ENCODE results near the gene TUBB1. TPM values are rescaled to one million over a fixed set of nuclear protein-coding genes. Genes with fewer than 3 reads are reported as not detected.

Gene TUBB1
- total and polyA plus RNA-seq, 2 of the 13 experiments (the other 11 are each of a cell fraction or from before 2014, with no cell fraction given) = 0.11 to 57.6 TPM

- TF ChIP-seq, protein P1, sequence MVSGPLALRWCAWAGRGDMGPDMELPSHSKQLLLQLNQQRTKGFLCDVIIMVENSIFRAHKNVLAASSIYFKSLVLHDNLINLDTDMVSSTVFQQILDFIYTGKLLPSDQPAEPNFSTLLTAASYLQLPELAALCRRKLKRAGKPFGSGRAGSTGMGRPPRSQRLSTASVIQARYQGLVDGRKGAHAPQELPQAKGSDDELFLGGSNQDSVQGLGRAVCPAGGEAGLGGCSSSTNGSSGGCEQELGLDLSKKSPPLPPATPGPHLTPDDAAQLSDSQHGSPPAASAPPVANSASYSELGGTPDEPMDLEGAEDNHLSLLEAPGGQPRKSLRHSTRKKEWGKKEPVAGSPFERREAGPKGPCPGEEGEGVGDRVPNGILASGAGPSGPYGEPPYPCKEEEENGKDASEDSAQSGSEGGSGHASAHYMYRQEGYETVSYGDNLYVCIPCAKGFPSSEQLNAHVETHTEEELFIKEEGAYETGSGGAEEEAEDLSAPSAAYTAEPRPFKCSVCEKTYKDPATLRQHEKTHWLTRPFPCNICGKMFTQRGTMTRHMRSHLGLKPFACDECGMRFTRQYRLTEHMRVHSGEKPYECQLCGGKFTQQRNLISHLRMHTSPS (CRISPR knock-in tag; IDR thresholded peaks at IDR 0.05; ENCODE audit: low read depth) = peak; percentile 82
- TF ChIP-seq CAMTA2 (CRISPR knock-in tag; IDR thresholded peaks at IDR 0.05; ENCODE audit: borderline replicate concordance) = 0 out of 2 replicates have a peak, but pooled peaks have one; percentile 33
- no peak for TF ChIP-seq ATAD3A (CRISPR knock-in tag; IDR thresholded peaks at IDR 0.05)
- TF ChIP-seq, protein P2, sequence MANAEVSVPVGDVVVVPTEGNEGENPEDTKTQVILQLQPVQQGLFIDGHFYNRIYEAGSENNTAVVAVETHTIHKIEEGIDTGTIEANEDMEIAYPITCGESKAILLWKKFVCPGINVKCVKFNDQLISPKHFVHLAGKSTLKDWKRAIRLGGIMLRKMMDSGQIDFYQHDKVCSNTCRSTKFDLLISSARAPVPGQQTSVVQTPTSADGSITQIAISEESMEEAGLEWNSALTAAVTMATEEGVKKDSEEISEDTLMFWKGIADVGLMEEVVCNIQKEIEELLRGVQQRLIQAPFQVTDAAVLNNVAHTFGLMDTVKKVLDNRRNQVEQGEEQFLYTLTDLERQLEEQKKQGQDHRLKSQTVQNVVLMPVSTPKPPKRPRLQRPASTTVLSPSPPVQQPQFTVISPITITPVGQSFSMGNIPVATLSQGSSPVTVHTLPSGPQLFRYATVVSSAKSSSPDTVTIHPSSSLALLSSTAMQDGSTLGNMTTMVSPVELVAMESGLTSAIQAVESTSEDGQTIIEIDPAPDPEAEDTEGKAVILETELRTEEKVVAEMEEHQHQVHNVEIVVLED (CRISPR knock-in tag; IDR thresholded peaks at IDR 0.05; ENCODE audit: borderline replicate concordance) = 0 out of 2 replicates have a peak, but pooled peaks have one; percentile 27
- TF ChIP-seq, protein P3, sequence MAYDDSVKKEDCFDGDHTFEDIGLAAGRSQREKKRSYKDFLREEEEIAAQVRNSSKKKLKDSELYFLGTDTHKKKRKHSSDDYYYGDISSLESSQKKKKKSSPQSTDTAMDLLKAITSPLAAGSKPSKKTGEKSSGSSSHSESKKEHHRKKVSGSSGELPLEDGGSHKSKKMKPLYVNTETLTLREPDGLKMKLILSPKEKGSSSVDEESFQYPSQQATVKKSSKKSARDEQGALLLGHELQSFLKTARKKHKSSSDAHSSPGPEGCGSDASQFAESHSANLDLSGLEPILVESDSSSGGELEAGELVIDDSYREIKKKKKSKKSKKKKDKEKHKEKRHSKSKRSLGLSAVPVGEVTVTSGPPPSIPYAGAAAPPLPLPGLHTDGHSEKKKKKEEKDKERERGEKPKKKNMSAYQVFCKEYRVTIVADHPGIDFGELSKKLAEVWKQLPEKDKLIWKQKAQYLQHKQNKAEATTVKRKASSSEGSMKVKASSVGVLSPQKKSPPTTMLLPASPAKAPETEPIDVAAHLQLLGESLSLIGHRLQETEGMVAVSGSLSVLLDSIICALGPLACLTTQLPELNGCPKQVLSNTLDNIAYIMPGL (CRISPR knock-in tag; IDR thresholded peaks at IDR 0.05; ENCODE audit: borderline replicate concordance in 1 of 2, low read depth in 1 of 2) = no peak
- peak; percentile 63; the same call in 1 of the 2 replicates for TF ChIP-seq ZBED4 (CRISPR knock-in tag; IDR thresholded peaks at IDR 0.05; ENCODE audit: borderline replicate concordance)
- peak; percentile 42; the same call in 1 of the 2 replicates for TF ChIP-seq DMAP1 (CRISPR knock-in tag; IDR thresholded peaks at IDR 0.05)
- TF ChIP-seq TBX2 (CRISPR knock-in tag; IDR thresholded peaks at IDR 0.05; ENCODE audit: borderline replicate concordance) = peak; percentile 50; the same call in 1 of the 2 replicates
- 0 out of 2 replicates have a peak, but pooled peaks have one; percentile 21 for TF ChIP-seq MEF2D (CRISPR knock-in tag; IDR thresholded peaks at IDR 0.05)
- peak; percentile 83; the same call in 1 of the 2 replicates for TF ChIP-seq ZNF337 (CRISPR knock-in tag; IDR thresholded peaks at IDR 0.05; ENCODE audit: borderline replicate concordance, low read depth)
- TF ChIP-seq FOXO1 (CRISPR knock-in tag; IDR thresholded peaks at IDR 0.05) = peak; percentile 42; the same call in 1 of the 2 replicates
- 0 out of 2 replicates have a peak, but pooled peaks have one; percentile 18 for TF ChIP-seq KDM1A (CRISPR knock-in tag; IDR thresholded peaks at IDR 0.05)
- 0 out of 2 replicates have a peak, but pooled peaks have one; percentile 29 for TF ChIP-seq CHD4 (IDR thresholded peaks at IDR 0.05; ENCODE audit: borderline replicate concordance, low read length)
- TF ChIP-seq ZFP36L1 (CRISPR knock-in tag; IDR thresholded peaks at IDR 0.05) = 0 out of 2 replicates have a peak, but pooled peaks have one; percentile 59
- no peak for TF ChIP-seq ZNF780A (CRISPR knock-in tag; IDR thresholded peaks at IDR 0.05)
- TF ChIP-seq RXRB (CRISPR knock-in tag; IDR thresholded peaks at IDR 0.05; ENCODE audit: borderline replicate concordance) = peak; percentile 16; the same call in 1 of the 2 replicates
- 0 out of 2 replicates have a peak, but pooled peaks have one; percentile 32 for TF ChIP-seq HIVEP1 (CRISPR knock-in tag; IDR thresholded peaks at IDR 0.05)
These were observed 14.3 kb upstream of the TUBB1 start (continued) for GRCh38 chr20:59004763-59005522.
